Fibroblast of skin of right biceps (primary cell): ENCODE measurements around the gene KCNS1.
A peak's percentile ranks its signal among the peaks of the same experiment; 100 is the strongest.

ENCODE experiments used
- DNase-seq: peaks from one replicate; pipeline ENCODE4 v3.0.0-alpha.2; 2013

KCNS1 gene

GRCh38 chr20:45109634-45110033 is 8.7 kb upstream of the KCNS1 start:
- no peak for DNase-seq

GRCh38 chr20:45105317-45105716 is 4.4 kb upstream of the KCNS1 start:
- DNase-seq, result no peak

DNA sequence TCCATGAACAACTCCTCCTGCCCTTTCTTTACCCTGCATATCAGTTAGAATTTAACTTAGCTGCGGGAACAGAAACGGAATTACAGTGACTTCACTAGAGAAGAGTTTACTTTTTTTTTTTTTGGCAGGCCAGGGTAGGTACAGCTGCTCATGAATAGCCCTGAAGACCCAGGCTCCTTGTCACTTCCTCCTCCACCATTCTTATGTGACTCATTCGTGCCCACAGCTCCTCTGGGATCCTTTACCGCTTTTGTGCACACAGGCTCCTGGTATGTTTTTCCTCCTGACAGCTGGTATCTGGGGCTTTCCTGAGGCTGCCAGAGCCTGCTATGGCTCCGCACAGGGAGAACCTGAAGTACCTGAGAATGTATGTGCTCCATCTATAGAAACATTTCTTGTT is 3.9 kb upstream of the KCNS1 start:
- peak; percentile 72 for DNase-seq

GRCh38 chr20:45103072-45103471 is 2.1 kb upstream of the KCNS1 start:
- no peak for DNase-seq

DNA sequence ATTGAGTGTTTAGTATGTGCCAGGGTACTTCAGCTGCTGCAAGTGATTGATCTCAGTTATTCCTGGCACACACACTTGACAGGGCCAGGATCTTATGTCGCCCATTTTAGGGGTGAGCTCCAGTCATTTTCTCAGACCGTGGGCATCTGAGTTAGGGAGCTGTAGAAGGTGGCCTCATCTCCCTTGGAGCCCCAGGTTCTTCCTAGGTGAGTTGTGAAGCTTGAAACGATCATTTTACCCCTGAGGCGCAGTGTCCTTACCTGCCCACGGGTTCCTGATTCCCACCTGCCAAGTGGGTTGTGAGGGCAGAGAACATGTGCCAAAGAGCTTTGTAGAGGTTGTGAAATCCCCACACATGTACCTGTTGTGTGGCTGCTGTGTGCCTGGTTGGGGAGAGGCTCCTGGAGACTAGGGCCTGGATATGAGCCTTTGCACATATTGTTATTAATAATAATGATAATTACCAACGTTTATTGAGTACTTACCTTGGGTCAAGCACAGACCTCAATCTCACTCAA is 465 bp upstream of the KCNS1 start:
- no peak for DNase-seq

DNA sequence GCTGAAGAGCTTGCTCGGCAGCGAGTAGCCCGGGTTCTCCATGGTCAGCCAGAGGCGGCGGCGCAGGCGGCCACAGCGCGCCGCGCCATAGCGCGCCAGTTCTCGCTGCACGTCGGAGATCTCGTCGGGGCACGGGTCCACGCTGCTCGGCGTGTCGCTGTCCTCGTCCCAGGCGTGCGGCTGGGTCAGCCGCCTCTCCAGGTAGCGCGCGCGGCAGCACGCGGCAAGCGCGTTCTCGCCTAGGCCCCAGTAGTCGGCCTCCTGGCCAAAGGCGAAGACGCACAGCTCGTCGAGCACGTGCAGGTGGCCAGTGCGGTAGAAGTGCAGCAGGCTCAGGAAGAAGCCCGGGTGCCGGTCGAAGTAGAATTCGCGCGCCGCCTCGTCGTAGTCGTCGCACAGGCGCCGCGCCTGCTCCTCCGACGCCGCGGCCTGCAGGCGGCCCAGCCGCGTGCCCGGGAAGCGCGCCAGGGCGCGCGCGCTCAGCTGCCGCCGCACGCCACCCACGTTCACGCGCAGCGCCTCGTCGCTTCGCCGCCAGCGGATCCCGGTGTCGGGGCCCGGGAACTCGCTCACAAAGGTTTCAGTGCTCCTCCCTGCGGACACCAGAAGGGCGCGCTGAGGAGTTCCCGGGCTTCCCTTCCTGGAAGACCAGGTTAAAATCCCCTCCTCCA is 2.7 kb downstream of the KCNS1 start:
- peak; percentile 55 for DNase-seq

DNA sequence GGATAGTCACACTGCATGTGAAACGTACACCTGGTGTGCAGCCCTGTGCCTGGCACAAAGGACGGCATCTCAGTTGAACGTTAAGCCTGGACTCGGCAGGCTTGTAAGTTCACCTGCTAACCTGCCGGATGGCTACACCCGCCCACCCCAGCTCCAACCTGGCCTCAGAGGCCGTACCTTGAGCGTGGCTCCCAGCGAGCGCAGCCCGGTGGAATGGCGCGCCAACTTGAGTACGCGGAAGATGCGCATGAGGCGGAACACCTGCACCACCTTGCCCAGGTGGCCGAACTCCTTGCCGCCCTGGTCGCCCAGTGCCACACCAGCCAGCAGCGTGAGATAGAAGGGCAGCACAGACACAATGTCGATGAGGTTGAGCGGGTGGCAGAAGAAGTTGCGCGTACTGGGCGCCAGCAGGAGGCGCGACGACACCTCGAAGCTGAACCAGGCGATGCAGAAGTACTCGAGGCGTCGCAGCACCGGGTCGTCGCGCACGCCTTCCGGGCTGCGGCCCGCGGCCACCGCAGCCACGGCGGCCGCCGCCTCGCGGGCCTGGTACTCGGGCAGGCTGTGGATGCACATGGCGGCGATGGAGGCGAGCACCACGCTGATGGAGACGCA is 3.3 kb downstream of the KCNS1 start:
- peak; percentile 40 for DNase-seq

- DNase-seq, result no peak
These were observed 4.1 kb downstream of the KCNS1 start for GRCh38 chr20:45096781-45097180.

DNA sequence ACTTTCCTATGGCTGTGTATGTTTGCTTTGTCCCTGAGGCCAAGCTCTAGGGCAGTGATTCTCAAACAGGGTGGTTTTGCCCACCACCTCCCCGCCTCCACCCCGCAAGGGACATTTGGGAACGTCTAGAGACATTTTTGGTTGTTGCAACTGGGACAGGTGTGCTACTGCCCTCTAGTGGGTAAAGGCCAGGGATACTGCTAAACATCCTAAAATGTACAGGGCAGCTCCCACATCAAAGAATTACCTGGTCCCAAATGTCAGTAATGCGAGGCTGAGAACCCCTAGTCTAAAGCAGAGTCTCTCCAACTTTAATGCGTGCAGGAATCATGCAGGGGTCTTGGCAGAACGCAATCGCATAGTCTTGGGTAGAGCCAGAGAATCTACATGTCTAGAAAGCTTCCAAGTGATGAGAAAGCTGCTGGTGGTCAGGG is 5.1 kb downstream of the KCNS1 start:
- DNase-seq, result peak; percentile 59

DNA sequence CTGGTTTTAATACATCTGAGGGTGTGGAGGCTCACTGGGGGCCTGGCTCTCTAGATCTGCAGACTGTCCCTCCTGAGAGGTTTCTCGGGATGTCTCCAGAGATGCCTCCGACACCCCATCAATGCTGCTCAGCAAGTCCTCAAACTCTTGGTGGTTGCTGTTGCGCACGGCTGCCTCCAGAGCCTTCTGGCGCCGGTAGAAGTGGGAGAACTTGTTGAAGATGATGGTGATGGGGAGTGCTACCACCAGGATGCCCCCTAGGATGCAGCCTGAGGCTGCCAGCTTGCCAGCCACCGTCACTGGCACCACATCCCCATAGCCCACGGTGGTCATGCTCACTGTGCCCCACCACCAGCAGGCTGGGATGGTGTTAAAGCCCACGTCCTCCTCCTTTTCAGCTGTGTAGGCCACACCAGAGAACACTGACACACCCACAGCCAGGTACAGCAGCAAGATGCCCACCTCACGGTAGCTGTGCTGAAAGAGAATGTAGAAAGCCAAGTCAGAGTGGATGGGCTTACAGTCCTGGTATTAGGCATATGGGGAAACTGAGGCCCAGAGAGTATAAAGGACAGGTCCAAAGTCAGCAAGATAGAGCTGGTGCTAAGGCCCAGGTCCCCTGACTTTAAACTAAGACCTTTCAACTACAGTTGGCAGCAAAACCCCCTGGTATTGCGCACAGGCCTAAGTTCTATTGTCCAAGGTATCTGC is 5.9 kb downstream of the KCNS1 start:
- DNase-seq, result no peak

- DNase-seq, result no peak
These were observed 6.7 kb downstream of the KCNS1 start for GRCh38 chr20:45094201-45094600.

GRCh38 chr20:45092898-45093297 is 8.0 kb downstream of the KCNS1 start:
- DNase-seq, result no peak

DNA sequence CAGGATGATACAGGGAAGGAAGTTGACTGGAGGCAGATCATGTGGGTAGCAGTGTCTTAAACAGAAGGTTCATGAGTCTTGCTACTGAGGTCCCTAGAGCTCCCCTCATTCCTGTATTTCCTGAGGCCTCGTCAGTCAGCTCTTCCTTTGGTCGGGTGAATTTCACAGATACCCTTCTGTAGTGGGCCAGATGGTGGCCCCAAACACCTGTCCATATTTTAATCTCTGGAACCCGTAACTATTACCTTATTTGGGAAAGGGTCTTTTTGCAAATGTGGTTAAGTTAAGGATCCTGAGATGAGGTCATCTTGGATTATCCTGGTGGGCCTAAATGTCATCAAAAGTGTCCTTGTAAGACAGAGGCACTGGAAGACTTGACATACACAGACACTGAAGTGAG is 9.6 kb downstream of the KCNS1 start:
- DNase-seq, result no peak

DNA sequence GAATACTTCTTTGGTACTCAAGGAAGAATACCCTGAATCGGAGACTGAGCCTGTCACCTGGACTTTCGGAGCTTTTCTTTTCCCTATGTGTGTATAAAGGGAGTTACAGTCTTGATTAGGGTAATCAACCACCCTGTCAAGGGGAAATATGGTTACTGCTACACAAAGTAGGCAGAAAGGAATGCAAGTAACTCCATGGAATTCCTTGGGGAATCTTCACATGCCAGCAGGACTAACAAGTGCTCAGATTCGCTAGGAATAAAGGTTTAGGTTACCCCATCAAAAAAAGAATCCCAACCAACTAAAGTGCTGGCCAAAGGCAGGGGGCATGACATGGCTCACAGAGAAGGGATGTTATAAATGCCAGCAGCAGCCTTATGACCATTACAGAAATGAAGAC is 10.4 kb downstream of the KCNS1 start:
- peak; percentile 42 for DNase-seq

- DNase-seq, result peak; percentile 92
These were observed 12.7 kb downstream of the KCNS1 start for GRCh38 chr20:45088247-45088646.

- DNase-seq, result no peak
These were observed 13.1 kb downstream of the KCNS1 start for GRCh38 chr20:45087814-45088213.

- DNase-seq, result no peak
These were observed 13.7 kb downstream of the KCNS1 start for GRCh38 chr20:45087097-45087790.

- DNase-seq, result no peak
These were observed 15.1 kb downstream of the KCNS1 start for GRCh38 chr20:45085867-45086266.

DNA sequence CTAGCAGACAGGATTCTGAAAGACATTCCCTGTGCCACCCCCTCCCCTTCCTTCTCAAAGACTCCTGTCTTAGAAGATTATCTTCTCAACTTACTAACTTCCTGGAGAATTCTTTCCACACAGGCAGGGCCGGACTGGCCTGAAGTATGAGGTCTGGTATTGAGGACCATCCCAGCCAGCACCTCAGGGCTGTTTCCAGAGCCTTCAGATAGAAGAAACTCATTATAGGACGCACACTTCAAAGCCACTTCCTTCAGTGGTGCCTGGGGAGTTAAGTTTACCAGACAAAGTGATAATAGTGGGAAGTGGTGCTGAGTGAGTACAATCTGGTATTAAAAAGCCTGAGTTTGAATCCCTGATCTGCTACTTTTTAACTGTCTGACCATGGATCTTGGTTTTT is 15.6 kb downstream of the KCNS1 start:
- DNase-seq, result no peak

GRCh38 chr20:45083127-45083526 is 17.8 kb downstream of the KCNS1 start:
- no peak for DNase-seq

- no peak for DNase-seq
These were observed 18.5 kb downstream of the KCNS1 start for GRCh38 chr20:45082468-45082867.

DNA sequence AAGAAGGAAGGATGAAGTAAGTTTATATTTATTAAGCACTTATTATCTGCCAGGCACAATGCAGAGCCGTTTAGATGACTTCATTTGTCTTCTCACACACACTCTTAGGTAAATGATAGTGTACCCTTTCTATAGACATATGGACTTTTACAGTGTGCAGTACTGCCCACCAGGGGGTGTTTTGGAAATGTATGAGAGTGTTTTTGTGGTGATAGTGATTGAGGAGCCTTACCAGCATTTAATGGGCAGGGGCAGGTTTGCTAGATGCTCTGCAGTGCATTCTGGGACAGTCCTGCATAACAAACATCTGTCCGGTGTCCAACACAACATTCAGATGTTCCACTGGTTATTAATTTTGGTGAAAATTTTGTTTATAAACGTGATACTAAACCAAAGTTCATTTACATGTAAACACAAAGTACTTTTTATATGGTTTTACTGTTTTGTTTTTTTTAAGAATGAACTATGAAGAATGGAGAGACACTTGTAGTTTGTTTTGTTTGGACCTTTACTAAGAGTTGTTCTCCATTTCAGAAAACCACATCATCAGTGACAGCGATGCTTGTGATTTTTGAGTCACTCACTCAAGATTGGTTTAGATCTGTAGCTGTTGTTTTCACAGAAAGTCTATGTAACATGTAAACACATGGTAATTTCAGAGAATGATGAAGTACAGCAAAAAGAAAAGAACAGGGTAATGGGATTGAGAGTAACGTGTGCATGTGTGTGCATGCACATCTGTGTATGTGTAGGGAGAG is 19.9 kb downstream of the KCNS1 start:
- DNase-seq, result peak; percentile 25

- no peak for DNase-seq
These were observed 23.4 kb downstream of the KCNS1 start for GRCh38 chr20:45077559-45077958.
